LHCN-M2 (cell line): ENCODE measurements around the gene XXYLT1. TPM values are rescaled to one million over a fixed set of nuclear protein-coding genes. Genes with fewer than 3 reads are reported as not detected.

Experiments
- DNase-seq: peaks from one replicate; pipeline ENCODE4 v3.0.0-alpha.2; 2012; ENCODE audit warnings: low read depth
- total RNA-seq: library from RNA; depleted of rRNA; stranded (reverse); fragments of >200 nt; gene quantifications from 2 replicates; pipeline ENCODE4 v1.2.3, GENCODE V29; 2014

XXYLT1 gene
- total RNA-seq, 1 experiment from 2014 or later = 19.2 TPM

- DNase-seq = no peak
Observed at GRCh38 chr3:195266428-195266827, 4.5 kb downstream of the XXYLT1 start.

- no peak for DNase-seq
Observed at GRCh38 chr3:195265363-195265976, 5.5 kb downstream of the XXYLT1 start.

DNA sequence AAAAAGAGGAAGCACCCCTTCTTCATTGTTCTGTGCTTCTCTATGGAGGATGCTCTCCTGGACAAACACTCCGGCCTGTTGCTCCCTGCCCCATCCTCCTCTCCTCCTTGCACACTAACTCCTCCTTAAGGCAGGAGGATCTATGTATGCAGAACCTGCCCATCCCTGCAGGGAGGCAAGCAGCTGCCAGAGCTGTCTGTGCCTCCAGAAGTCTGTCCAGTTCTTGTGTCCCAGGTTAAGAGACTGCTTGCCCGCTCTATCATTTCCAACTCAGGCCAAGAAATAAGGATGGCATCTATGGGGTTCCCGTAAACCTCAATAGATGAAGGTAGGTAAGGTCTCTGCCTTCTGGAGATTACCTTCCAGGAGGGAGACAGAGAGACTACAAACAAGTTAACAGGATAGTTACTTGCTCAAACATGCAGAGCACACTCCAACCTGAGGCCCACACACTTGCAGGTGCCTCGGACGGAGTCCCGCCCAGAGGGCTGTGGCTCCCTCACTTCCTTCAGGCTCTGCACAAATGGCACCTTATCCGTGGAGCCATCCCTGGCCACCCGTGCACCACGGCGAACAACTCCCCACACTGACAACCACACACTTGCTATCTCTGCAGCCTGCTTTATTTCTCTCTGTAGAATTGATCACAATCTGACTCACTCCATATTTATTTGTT, 6.9 kb downstream of the XXYLT1 start:
- no peak for DNase-seq

DNA sequence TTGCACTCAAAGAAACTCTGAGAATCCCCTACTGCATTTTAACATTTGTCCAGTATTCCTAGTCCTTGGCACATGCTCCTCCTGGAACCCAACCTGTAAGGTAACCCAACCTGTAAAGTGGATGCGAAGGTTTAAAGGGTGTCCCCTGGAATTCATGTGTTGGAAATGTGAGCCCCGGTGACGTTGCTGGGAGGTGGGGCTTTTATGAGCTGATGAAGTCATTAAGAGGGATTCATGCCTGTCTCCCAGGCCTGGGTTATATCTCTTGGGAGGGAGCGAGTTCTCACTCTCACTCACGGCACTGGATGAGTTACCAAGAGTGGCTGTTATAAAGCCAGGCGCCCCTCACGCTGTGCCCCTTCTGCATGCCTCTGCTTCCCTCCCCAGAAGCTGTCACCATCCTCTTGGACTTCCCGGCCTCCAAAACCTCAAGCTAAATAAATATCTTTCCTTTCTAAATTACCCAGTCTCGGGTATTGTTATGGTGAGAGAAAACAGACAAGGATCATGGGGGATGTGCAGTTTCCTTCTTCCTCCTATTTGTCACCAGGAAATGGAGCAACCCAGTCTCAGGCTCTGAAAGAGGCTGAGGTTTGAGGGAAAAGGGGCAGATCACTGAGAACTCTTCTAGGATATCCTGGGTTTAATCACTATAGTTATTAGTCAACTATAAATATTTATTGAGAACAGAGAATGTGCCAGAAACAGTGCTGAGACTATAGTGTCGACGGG, 7.6 kb downstream of the XXYLT1 start:
- DNase-seq = no peak

GRCh38 chr3:195261925-195262324, 9.0 kb downstream of the XXYLT1 start:
- no peak for DNase-seq

DNA sequence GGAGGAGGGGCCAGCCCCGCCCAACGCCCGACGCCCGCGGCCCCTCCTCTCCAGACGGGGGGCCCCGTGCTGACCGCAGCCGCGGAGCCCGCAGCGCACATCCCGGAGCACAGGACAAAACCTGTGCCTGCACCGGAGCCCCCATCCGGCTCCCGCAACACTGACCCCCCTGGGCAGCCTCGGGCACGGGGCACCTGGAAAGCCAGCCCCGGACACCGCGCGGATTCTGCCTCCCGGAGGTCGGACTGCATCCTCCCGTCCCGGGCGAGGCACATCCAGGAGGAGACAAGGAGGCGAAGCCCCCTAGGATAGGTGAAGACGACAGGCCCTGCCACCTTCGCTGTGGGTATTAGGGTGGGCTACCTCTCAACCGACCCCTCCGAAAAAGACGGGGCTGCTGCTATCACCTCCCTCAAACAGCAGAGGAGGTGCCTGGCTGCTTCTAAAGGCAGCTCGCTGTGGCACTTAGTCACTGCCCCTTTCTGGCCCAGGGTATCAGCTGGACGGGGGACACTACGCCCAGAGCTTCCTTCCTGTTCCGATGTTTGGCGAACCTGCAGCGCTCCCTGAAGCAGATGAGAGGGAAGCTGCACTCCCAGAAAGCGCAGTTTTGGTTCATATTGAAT, 10.6 kb downstream of the XXYLT1 start:
- DNase-seq = no peak

GRCh38 chr3:195259475-195260279, 11.3 kb downstream of the XXYLT1 start:
- DNase-seq = peak; percentile 84

- DNase-seq = no peak
Observed at GRCh38 chr3:195259154-195259474, 11.8 kb downstream of the XXYLT1 start.

GRCh38 chr3:195258449-195259153, 12.4 kb downstream of the XXYLT1 start:
- DNase-seq = no peak

- no peak for DNase-seq
Observed at GRCh38 chr3:195257454-195258448, 13.2 kb downstream of the XXYLT1 start.

- no peak for DNase-seq
Observed at GRCh38 chr3:195256639-195257453, 14.1 kb downstream of the XXYLT1 start.

- no peak for DNase-seq
Observed at GRCh38 chr3:195255571-195256501, 15.1 kb downstream of the XXYLT1 start.

- DNase-seq = no peak
Observed at GRCh38 chr3:195255176-195255500, 15.8 kb downstream of the XXYLT1 start.

DNA sequence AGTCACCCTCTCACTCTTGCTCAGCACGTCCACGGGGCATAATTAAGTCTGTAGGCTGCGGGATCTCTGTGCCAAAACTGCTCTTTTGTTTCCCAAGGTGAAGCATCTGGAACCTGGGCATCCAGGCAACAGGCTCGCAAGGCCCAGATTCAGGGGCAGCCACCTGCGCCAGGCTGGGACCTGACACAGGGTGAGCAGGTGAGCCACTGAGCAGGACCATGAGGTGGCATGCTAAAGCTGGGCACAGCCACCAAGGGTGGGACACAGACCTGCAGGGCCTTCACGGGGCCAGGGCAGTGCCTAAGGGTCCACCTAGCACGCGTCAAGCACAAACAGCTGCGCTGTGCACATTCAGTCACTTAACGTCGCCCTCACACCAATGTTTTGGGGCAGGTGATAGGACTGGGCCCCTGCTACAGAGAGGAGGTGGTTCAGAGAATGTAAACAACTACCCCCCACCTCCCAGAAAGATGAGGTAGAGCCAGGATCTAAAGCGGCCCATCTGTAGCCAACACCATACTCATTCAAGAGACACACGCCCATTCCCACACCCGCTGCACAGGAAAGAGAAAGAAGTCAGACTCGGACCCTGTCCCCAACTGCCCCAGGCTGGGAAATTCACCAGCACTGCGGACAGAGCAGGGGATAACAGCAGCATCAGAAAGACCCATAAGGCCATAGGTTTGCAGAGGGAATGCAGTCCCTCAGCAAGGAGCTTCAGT, 16.3 kb downstream of the XXYLT1 start:
- DNase-seq = no peak

DNA sequence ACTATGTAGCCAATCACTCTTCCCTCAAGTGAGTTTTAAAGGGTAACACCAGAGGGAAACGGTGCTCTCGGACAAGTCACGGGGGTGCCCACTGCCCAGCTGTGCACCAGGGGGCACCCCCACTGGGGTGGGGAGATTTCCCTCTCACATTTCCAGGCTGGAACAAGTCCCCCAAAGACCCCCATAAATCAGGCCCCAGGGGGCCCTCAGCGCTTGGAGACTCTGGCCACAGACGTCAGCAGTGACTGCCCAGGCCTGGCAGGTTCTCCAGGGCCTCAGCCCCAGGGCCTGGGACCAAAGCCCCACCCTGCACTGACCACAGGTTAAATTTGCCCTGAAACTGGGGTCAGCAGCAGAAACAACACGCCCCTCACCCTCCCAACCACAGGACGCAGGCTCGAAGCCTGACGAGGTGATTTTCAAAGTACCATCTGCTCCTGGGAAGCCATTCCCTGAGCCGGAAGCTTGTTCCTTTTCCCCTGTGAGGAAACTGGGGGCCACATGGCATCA, 17.0 kb downstream of the XXYLT1 start:
- no peak for DNase-seq

DNA sequence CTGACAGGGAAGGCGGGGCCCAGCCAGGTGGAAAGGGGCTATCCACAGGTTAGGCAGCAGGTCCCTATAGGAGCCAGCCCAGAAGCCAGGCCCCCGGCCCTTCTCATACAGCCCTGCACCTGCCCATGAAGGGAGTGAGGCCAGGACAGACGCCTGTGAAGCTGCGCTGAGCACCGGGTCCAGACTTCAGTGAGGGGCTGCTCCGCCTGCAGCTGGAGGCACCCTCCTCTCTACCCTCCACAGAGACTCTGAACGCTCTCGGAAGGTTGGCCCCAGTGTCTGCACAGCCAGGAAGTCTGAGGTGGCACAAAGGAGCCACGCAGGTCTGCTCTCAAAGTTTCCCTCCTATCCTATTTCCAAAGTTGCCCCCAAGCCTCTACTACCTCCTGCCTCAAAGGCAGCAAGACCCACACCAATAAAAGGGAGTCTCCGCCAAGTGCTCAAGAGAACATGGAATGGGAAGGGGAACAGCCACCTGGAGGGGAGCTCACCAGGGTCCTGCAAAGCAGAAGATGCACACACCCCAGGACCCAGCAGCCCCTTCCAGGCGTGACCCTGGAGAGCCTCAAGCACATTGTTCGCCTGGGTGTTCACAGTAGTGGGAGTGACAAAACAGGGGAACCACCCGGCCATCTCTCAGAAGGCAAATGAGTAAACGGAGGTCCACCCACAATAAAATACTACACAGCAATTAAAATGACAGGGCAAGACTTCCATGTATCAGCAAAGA, 19.5 kb downstream of the XXYLT1 start:
- no peak for DNase-seq
